Nephron (organoid): Measurements from ENCODE around the gene ACSS1.

Source experiments
- H3K27ac Mint-ChIP-seq, 3 experiments: 2 replicates each; pipeline ENCODE4 v1.8.0; 2020; ENCODE audit warnings: mixed read lengths in 3 of 3, mild to moderate bottlenecking in 2 of 3, moderate library complexity in 1 of 3
- H3K27me3 Mint-ChIP-seq: 2 replicates; pipeline ENCODE4 v1.8.0; 2021; ENCODE audit warnings: low read depth, mild to moderate bottlenecking, moderate library complexity, mixed read lengths
- H3K36me3 Mint-ChIP-seq: 2 replicates; pipeline ENCODE4 v1.8.0; 2020; ENCODE audit warnings: low read depth, mixed read lengths
- H3K4me1 Mint-ChIP-seq: 2 replicates; pipeline ENCODE4 v1.8.0; 2020; ENCODE audit warnings: mixed read lengths
- H3K4me3 Mint-ChIP-seq, 3 experiments: 2 replicates each; pipeline ENCODE4 v1.8.0; 2020; ENCODE audit warnings: mild to moderate bottlenecking in 3 of 3, mixed read lengths in 3 of 3, moderate library complexity in 2 of 3
- H3K9me3 Mint-ChIP-seq: 2 replicates; pipeline ENCODE4 v1.8.0; 2020; ENCODE audit warnings: mixed read lengths
- CTCF ChIP-seq, 3 experiments: fragments of 200-600 bp; sonication (generic); IDR thresholded peaks; one replicate each; pipeline ENCODE4 v1.5.0; 2021; ENCODE audit warnings: antibody characterized with exemption in 3 of 3; ENCODE audit not compliant: unreplicated experiment in 3 of 3

ACSS1 gene

DNA sequence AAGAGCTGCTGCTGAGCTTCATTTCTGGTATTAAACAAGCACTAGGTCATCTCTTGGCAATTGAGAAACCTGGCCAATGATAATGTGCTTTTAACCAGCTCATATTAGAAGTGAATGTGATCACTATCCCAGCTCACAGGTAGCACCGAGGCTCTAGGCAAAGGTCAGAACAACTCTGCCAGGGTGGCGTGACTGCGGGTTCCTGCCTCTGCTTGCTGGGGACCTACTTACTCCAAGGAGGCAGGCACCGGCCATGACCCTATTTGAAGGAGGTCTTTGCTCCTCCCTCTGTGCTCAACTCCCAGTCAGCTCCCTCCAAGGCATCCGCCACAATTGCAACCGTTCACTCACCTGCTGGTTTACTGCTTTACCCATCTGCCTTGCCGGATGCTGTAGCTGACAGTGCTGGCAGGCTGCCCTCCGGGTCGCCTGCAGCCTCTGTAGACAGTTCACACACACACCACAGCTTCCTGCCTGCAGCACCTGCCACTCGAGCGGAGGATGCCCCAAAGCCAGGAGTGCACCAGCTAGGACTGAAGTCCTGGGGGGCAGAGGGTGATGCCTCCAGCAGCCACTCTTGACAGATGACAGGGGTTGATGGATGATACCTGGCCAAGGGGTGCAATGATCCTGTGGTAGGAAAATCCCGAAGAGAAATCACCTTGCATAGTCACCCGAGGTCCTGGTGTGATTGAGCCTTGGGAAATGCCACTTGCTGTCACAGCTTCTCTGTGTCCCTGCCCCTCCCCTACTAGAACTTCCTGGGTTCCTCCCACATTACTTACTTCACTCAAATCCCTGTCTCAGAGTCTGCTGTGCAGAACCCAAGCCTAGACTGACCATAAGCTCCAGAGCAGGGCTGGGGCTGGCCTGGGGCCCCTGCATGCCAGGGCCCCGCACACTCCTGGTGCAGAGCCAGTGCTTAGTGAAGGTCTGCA lies 32.8 kb upstream of the ACSS1 start:
- H3K27me3 Mint-ChIP-seq: peaks cover 77% of the 10 kb centered on the region
- no peak overlapping the region for H3K4me3 Mint-ChIP-seq
- H3K4me1 Mint-ChIP-seq: no peaks in the 10 kb centered on the region
- H3K27ac Mint-ChIP-seq: no peak overlapping the region
- no peaks in the 10 kb centered on the region for H3K9me3 Mint-ChIP-seq
- no peak for TF ChIP-seq CTCF (IDR thresholded peaks at IDR 0.05; ENCODE audit: unreplicated experiment in 3 of 3)
- no peaks in the 10 kb centered on the region for H3K36me3 Mint-ChIP-seq

GRCh38 chr20:25089662-25090061 lies 31.7 kb upstream of the ACSS1 start:
- no peaks in the 10 kb centered on the region for H3K9me3 Mint-ChIP-seq
- no peak overlapping the region for H3K27ac Mint-ChIP-seq
- H3K27me3 Mint-ChIP-seq: peaks cover 81% of the 10 kb centered on the region
- H3K4me1 Mint-ChIP-seq: no peaks in the 10 kb centered on the region
- no peaks in the 10 kb centered on the region for H3K36me3 Mint-ChIP-seq
- no peak for TF ChIP-seq CTCF (IDR thresholded peaks at IDR 0.05; ENCODE audit: unreplicated experiment in 3 of 3)
- no peak overlapping the region for H3K4me3 Mint-ChIP-seq

DNA sequence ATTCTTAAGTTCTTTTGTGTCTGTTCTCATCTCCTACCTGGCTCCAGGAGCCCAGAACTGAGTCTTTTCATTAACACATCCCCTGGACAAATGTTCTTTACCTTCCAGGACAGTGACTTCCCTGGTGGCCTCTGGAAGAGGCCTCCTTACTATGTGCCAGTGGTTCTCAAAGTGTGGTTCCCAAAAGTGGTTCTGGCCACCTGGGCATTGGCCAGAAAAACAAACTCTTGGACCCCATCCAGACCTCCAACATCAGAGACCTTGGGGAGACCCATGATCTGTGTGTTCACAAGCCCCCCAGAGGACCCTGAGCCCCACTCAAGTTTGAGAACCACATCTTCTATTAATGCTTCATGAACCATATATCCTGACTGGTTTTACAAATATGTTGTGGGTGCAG lies 31.2 kb upstream of the ACSS1 start:
- Mint-ChIP-seq H3K27me3 (peaks cover 82% of the 10 kb centered on the region), H3K9me3 (no peaks in the 10 kb centered on the region), H3K36me3 (no peaks in the 10 kb centered on the region), H3K4me1 (no peaks in the 10 kb centered on the region), H3K27ac (no peak overlapping the region), H3K4me3 (no peak overlapping the region)
- no peak for TF ChIP-seq CTCF (IDR thresholded peaks at IDR 0.05; ENCODE audit: unreplicated experiment in 3 of 3)

GRCh38 chr20:25088267-25088666 lies 30.3 kb upstream of the ACSS1 start:
- no peak overlapping the region for H3K27ac Mint-ChIP-seq
- peaks cover 87% of the 10 kb centered on the region for H3K27me3 Mint-ChIP-seq
- no peak overlapping the region for H3K4me3 Mint-ChIP-seq
- no peaks in the 10 kb centered on the region for H3K36me3 Mint-ChIP-seq
- H3K4me1 Mint-ChIP-seq: no peaks in the 10 kb centered on the region
- no peak for TF ChIP-seq CTCF (IDR thresholded peaks at IDR 0.05; ENCODE audit: unreplicated experiment in 3 of 3)
- H3K9me3 Mint-ChIP-seq: no peaks in the 10 kb centered on the region

- TF ChIP-seq CTCF (IDR thresholded peaks at IDR 0.05; ENCODE audit: unreplicated experiment in 3 of 3): no peak
- H3K27ac Mint-ChIP-seq: no peak overlapping the region
- no peaks in the 10 kb centered on the region for H3K4me1 Mint-ChIP-seq
- no peaks in the 10 kb centered on the region for H3K9me3 Mint-ChIP-seq
- H3K27me3 Mint-ChIP-seq: peaks cover 93% of the 10 kb centered on the region
- H3K36me3 Mint-ChIP-seq: no peaks in the 10 kb centered on the region
- no peak overlapping the region for H3K4me3 Mint-ChIP-seq
These were observed 29.4 kb upstream of the ACSS1 start for GRCh38 chr20:25087186-25087929.
